Mammary epithelial cell (primary cell): ENCODE data around the gene KRTAP29-1.
"Not testable (repeated sequence)": the region's sequence is repeated elsewhere in the genome, so short reads cannot be mapped to it uniquely, and the experiment has no call there.

Source experiments
- CTCF ChIP-seq, 2 donors: IDR thresholded peaks in 1 of 2; conservative IDR thresholded peaks in 1 of 2; 2 replicates each; pipeline ENCODE4 v1.5.1; 2011 to 2012; ENCODE audit warnings: inconsistent platforms in 2 of 2, low read length in 2 of 2, mild to moderate bottlenecking in 2 of 2, control low read depth in 1 of 2, low read depth in 1 of 2; ENCODE audit not compliant: insufficient read depth in 1 of 2; ENCODE audit errors: extremely low read depth in 1 of 2
- EZH2 ChIP-seq: IDR thresholded peaks from 2 replicates; pipeline ENCODE4 v1.6.1; 2012; ENCODE audit warnings: low read length, inconsistent platforms, borderline replicate concordance

GRCh38 chr17:41275648-41276190 is 26.9 kb downstream of the KRTAP29-1 start, which contains the start of gene KRTAP9-7:
- not testable (repeated sequence) for TF ChIP-seq EZH2; CTCF (conservative IDR thresholded peaks at IDR 0.05 in 1 of 2, IDR thresholded peaks at IDR 0.05 in 1 of 2; ENCODE audit: extremely low read depth in 1 of 2, insufficient read depth in 1 of 2, low read depth in 1 of 2, low read length in 2 of 2)
